ENCODE measurements around the gene DIO1. TPM values are rescaled to one million over a fixed set of nuclear protein-coding genes. Genes with fewer than 3 reads are reported as not detected.

The DIO1 gene
- total RNA-seq, 1 donor from 2014 or later = not detected

DNA sequence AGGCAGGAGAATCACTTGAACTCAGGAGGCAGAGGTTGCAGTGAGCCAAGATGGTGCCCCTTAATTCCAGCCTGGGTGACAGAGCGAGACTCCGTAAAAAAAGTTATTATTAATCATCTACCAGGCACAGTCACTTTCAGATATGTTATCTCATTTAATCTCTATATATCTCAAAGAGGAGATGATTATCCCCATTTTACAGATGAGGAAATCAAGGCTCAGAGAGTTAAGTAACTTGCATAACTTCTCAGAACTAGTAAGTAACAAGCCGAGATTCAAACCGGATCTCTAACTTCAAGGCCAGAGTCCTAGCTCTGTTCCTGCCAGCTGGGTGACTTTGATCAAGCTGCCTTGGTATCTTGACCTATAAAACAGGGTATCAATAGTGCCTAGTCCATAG, 17.5 kb downstream of the DIO1 start:
- Mint-ChIP-seq H3K27me3 (no peaks in the 10 kb centered on the region), H3K9me3 (no peaks in the 10 kb centered on the region), H3K36me3 (ENCODE audit: low read depth) (peaks cover 16% of the 10 kb centered on the region), H3K4me1 (no peaks in the 10 kb centered on the region), H3K4me3 (no peak overlapping the region), H3K27ac (no peak overlapping the region)
- intact Hi-C loops (cut with micrococcal nuclease) = no loop called here
- TF ChIP-seq, protein P1, sequence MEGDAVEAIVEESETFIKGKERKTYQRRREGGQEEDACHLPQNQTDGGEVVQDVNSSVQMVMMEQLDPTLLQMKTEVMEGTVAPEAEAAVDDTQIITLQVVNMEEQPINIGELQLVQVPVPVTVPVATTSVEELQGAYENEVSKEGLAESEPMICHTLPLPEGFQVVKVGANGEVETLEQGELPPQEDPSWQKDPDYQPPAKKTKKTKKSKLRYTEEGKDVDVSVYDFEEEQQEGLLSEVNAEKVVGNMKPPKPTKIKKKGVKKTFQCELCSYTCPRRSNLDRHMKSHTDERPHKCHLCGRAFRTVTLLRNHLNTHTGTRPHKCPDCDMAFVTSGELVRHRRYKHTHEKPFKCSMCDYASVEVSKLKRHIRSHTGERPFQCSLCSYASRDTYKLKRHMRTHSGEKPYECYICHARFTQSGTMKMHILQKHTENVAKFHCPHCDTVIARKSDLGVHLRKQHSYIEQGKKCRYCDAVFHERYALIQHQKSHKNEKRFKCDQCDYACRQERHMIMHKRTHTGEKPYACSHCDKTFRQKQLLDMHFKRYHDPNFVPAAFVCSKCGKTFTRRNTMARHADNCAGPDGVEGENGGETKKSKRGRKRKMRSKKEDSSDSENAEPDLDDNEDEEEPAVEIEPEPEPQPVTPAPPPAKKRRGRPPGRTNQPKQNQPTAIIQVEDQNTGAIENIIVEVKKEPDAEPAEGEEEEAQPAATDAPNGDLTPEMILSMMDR (IDR thresholded peaks at IDR 0.05) = no peak
- ATAC-seq (ENCODE audit: low read depth) (no peak), DNase-seq (no peak)
- ChIA-PET POLR2A (no interaction called here), CTCF (no interaction called here)

DNA sequence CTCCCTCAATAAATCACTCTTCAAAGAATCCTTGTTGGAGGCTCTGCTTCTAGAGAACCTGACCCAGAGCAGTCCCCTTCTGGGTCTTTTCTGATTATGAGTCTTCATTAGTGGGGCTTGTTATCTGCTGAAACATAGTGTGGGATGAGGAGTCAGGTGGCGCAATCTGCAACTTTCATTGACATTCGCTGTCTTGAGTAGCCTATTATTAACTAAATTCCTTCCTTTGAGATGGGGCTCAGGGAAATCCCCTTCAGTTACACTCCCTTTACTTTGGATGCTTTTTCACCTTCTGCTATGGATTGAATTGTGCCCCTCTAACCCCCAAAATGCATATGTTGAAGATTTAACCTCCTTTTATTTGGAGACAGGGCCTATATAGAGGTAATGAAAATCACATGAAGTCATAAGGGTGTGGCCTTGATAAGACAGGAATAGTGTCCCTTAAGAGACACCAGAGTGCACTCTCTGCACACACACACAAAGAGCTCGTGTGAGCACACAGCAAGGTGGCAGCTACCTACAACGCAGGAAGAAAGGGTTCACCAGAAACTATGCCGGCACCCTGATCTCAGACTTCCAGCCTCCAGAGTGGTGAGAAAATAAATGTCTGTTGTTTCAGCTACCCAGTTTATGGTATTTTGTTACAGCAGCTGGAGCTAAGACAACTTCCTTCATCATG, 19.5 kb downstream of the DIO1 start:
- no peak for ATAC-seq (ENCODE audit: low read depth)
- POLR2A ChIA-PET = no interaction called here

DNA sequence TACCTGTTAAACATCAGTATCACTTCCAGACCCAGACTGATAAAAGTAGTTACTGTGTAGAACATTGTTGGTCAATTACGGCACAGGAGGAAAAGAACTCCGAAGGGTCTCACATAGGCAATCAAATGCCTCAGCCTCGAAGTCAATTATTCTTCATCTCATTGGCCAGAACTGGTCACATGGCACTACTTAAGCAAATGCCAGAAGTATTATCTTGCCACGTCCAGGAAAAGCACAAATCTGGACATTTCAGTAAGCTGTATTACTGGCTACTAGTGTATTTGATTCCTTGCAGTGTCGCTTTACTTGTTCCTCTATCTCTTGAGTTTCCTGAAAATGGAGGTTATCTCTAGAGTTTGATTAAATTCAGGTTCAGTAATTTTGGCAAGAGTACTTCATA, 24.4 kb downstream of the DIO1 start:
- ATAC-seq (ENCODE audit: low read depth) (no peak), DNase-seq (no peak)
- Mint-ChIP-seq H3K9me3 (no peaks in the 10 kb centered on the region), H3K36me3 (ENCODE audit: low read depth) (peaks cover 54% of the 10 kb centered on the region), H3K4me1 (no peaks in the 10 kb centered on the region), H3K27me3 (no peaks in the 10 kb centered on the region), H3K27ac (no peak overlapping the region), H3K4me3 (no peak overlapping the region)
- ChIA-PET POLR2A (interaction anchor here (0.8 kb wide), 1 partner anchor 30 kb away, joined by 3 read pairs; no protein-coding TSS in a partner anchor), CTCF (no interaction called here)
- intact Hi-C loops (cut with micrococcal nuclease) = no loop called here
- TF ChIP-seq, protein P1 (IDR thresholded peaks at IDR 0.05) = no peak

More for the DNA sequence above, 19.5 kb downstream of the DIO1 start:
- Mint-ChIP-seq H3K4me1 (no peaks in the 10 kb centered on the region), H3K9me3 (no peaks in the 10 kb centered on the region), H3K27me3 (no peaks in the 10 kb centered on the region), H3K36me3 (ENCODE audit: low read depth) (peaks cover 29% of the 10 kb centered on the region), H3K27ac (no peak overlapping the region), H3K4me3 (no peak overlapping the region)
- no peak for DNase-seq
- TF ChIP-seq, protein P1 (IDR thresholded peaks at IDR 0.05) = no peak
- intact Hi-C loops (cut with micrococcal nuclease) = no loop called here
- CTCF ChIA-PET = interaction anchor here (0.5 to 1.4 kb wide), 2 partner anchors 15 to 35 kb away, joined by 3 to 4 read pairs; no protein-coding TSS in a partner anchor

DNA sequence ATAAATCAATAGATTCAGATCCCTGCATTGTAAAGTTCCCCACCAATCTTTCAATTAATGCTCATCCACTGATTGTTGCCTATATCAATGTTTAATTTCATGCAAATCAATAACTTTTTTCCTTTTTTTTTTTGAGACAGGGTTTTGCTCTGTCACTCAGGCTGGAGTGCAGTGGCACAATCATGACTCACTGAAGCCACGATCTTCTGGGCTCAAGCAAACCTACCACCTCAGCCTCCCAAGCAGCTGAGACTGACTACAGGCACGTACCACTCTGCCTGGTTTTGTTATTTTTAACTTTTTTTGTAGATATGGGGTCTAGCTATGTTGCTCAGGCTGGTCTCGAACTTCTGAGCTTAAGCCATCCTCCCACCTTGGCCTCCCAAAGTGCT, 25.7 kb downstream of the DIO1 start:
- CTCF ChIA-PET = no interaction called here
- intact Hi-C loops (cut with micrococcal nuclease) = no loop called here
- Mint-ChIP-seq H3K4me1 (no peaks in the 10 kb centered on the region), H3K27me3 (no peaks in the 10 kb centered on the region), H3K9me3 (no peaks in the 10 kb centered on the region), H3K36me3 (ENCODE audit: low read depth) (peaks cover 65% of the 10 kb centered on the region), H3K27ac (no peak overlapping the region), H3K4me3 (no peak overlapping the region)
- TF ChIP-seq, protein P1 (IDR thresholded peaks at IDR 0.05) = no peak
- POLR2A ChIA-PET = no interaction called here
- no peak for DNase-seq
- ATAC-seq (ENCODE audit: low read depth) = no peak

DNA sequence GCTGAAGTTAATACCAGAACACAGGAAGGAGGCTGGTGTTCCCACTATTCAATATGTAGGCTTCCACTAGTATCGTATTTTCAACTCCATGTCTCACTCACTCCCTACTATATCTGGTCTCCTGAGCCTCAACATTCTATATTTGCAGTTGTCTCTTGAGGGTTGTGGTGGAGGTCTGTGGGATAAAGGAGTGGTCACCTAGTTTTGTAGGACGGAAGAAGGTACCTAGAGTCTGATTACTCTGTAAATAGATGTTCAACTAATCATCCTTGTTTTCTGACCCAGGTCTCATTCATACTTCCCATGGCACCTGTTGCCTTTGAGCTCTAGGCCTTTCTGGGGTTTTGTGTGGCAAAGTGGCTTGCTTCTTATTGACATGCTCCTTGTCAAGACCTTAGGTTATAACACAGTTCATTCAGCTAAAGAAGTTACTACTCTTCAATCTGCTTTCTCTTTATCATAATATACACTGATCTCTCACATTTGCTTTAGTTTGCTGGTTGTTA, 33.4 kb downstream of the DIO1 start:
- H3K27ac Mint-ChIP-seq = no peak overlapping the region
- H3K27me3 Mint-ChIP-seq = no peaks in the 10 kb centered on the region
- no peak for ATAC-seq (ENCODE audit: low read depth)
- TF ChIP-seq, protein P1 (IDR thresholded peaks at IDR 0.05) = no peak
- no peak for DNase-seq
- intact Hi-C loops (cut with micrococcal nuclease) = no loop called here
- no peak overlapping the region for H3K4me3 Mint-ChIP-seq
- no peaks in the 10 kb centered on the region for H3K9me3 Mint-ChIP-seq
- POLR2A ChIA-PET = interaction anchor here (1.0 kb wide), 1 partner anchor 17 kb away, joined by 3 read pairs; no protein-coding TSS in a partner anchor
- CTCF ChIA-PET = no interaction called here
- peaks cover 64% of the 10 kb centered on the region for H3K36me3 Mint-ChIP-seq (ENCODE audit: low read depth)
- H3K4me1 Mint-ChIP-seq = no peaks in the 10 kb centered on the region
